ENCODE measurements around the gene GAL3ST3. TPM values are rescaled to one million over a fixed set of nuclear protein-coding genes. Genes with fewer than 3 reads are reported as not detected.
"Not testable (repeated sequence)": the region's sequence is repeated elsewhere in the genome, so short reads cannot be mapped to it uniquely, and the experiment has no call there.

Gene GAL3ST3
- polyA plus RNA-seq, 1 experiment = not detected

DNA sequence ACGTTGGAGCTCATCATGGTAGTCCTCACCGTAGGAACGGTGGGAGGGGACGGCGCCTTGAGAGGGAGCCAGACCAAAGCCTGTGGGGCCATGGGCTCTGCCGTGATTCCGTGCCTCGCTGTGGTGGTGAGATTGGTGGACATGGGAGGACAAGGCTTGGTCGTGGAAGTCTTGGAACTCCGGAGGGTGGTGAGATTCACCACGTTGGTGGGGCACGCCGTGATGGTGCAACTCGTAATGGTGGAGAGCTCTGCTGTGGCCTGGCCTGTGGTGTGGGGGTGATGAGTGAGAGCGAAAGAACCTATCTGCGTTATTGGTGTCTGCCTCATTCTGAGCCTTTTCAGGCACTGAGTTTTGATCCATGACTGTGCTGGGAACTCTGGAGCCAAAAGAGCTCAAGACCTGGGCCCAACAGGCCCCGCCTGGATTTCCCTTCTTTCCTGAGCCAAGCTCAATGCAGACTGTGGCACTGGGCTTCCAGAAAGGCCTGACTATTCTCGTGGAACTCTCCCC, 22.9 kb downstream of the GAL3ST3 start, which contains the start of gene CATSPER1:
TSS of gene CATSPER1 (minus strand) at position 463 of the 513 bp plus-strand sequence. CDS start at position 363, 100 bp downstream.
- H3K4me3 ChIP-seq (ENCODE audit: low read depth, low read length) = no peak within 1 kb of the TSS
- DNase-seq (ENCODE audit: low read depth) = no peak
- no peak for TF ChIP-seq CTCF (IDR thresholded peaks at IDR 0.05; ENCODE audit: insufficient read depth, low read depth, low read length)
- ChIA-PET CTCF (interaction anchor here (0.9 to 1.6 kb wide), 3 partner anchors 11 to 43 kb away, joined by 3 to 12 read pairs (median 3); no protein-coding TSS in a partner anchor), POLR2A (no interaction called here)
- H3K36me3 ChIP-seq (ENCODE audit: control insufficient read depth, insufficient read depth, low read length) = no peaks in the 10 kb centered on the region
- H3K27me3 ChIP-seq (ENCODE audit: control insufficient read depth, insufficient read depth, low read length) = no peaks in the 10 kb centered on the region

GRCh38 chr11:66023186-66023440, 25.8 kb downstream of the GAL3ST3 start:
- H3K27me3 ChIP-seq (ENCODE audit: control insufficient read depth, insufficient read depth, low read length); DNase-seq (ENCODE audit: low read depth); H3K4me3 ChIP-seq (ENCODE audit: low read depth, low read length); H3K36me3 ChIP-seq (ENCODE audit: control insufficient read depth, insufficient read depth, low read length); POLR2A ChIA-PET: not testable (repeated sequence)
- CTCF ChIA-PET = interaction anchor here (0.6 to 3.8 kb wide), 19 partner anchors 8 to 318 kb away, joined by 3 to 48 read pairs (median 7); partner anchors contain the start of genes BANF1, CST6, FIBP and KAT5

- no peaks in the 10 kb centered on the region for H3K27me3 ChIP-seq (ENCODE audit: control insufficient read depth, insufficient read depth, low read length)
- ChIA-PET POLR2A (interaction anchor here (0.6 kb wide), 1 partner anchor 11 kb away, joined by 5 read pairs; no protein-coding TSS in a partner anchor), CTCF (interaction anchor here (0.6 to 3.8 kb wide), 38 partner anchors 9 to 386 kb away, joined by 3 to 48 read pairs (median 4); partner anchors contain the start of genes BANF1, CCDC85B, CST6 and FIBP)
- peak; percentile 98 for TF ChIP-seq CTCF (IDR thresholded peaks at IDR 0.05; ENCODE audit: insufficient read depth, low read depth, low read length)
- H3K4me3 ChIP-seq (ENCODE audit: low read depth, low read length) = no peak overlapping the region
- no peak for DNase-seq (ENCODE audit: low read depth)
- no peaks in the 10 kb centered on the region for H3K36me3 ChIP-seq (ENCODE audit: control insufficient read depth, insufficient read depth, low read length)
Observed at GRCh38 chr11:66022401-66023185, 26.4 kb downstream of the GAL3ST3 start.

DNA sequence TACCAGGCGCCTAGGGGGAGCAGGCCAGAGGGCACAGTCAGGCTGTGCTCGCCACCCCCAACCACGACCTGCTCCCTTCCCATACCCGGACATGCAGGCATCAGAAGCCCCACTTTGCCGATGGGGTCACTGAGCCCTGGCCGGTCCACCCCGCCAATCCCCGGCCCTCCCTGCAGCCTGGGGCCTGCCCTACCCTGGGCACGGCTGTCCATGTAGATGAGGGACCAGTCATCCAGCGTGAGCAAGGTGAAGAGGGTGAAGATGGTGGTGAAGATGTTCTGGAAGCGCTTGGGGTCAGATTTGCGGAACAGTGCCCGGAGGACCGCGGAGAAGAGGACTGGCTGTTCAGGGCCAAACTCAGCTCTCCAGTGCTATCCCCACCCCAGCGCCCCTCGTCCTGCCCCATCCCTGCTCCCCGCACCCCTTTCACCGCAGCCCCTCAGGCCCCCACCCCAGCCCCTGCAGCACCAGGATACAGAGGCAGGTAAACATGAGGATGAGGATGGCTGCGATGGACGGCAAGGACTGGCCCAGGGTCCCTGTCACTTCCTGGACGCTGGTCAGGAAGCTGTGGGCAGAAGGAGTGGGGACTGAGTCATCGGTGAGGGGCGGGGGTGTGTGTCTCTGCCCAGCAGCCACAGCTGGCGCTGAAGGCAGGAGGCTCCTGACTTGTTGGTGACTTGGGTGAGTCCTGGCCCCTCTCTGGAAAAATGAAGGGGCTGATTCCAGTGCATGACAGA, 28.2 kb downstream of the GAL3ST3 start:
- H3K4me3 ChIP-seq (ENCODE audit: low read depth, low read length) = no peak overlapping the region
- ChIA-PET CTCF (interaction anchor here (0.6 to 2.6 kb wide), 5 partner anchors 9 to 137 kb away, joined by 3 to 26 read pairs (median 4); partner anchors contain the start of gene CST6), POLR2A (interaction anchor here (1.1 kb wide), 1 partner anchor 12 kb away, joined by 18 read pairs; no protein-coding TSS in a partner anchor)
- H3K27me3 ChIP-seq (ENCODE audit: control insufficient read depth, insufficient read depth, low read length) = no peaks in the 10 kb centered on the region
- no peaks in the 10 kb centered on the region for H3K36me3 ChIP-seq (ENCODE audit: control insufficient read depth, insufficient read depth, low read length)
- no peak for TF ChIP-seq CTCF (IDR thresholded peaks at IDR 0.05; ENCODE audit: insufficient read depth, low read depth, low read length)
- DNase-seq (ENCODE audit: low read depth) = no peak

GRCh38 chr11:66020212-66020611, 28.7 kb downstream of the GAL3ST3 start:
- ChIA-PET CTCF (interaction anchor here (0.7 to 1.6 kb wide), 3 partner anchors 18 to 136 kb away, joined by 3 to 4 read pairs (median 3); partner anchors contain the start of gene BANF1), POLR2A (interaction anchor here (0.6 to 1.1 kb wide), 2 partner anchors 11 to 315 kb away, joined by 3 to 18 read pairs; no protein-coding TSS in a partner anchor)
- no peak for DNase-seq (ENCODE audit: low read depth)
- no peak for TF ChIP-seq CTCF (IDR thresholded peaks at IDR 0.05; ENCODE audit: insufficient read depth, low read depth, low read length)
- Histone ChIP-seq H3K36me3 (ENCODE audit: control insufficient read depth, insufficient read depth, low read length) (no peaks in the 10 kb centered on the region), H3K4me3 (ENCODE audit: low read depth, low read length) (no peak overlapping the region), H3K27me3 (ENCODE audit: control insufficient read depth, insufficient read depth, low read length) (no peaks in the 10 kb centered on the region)

Data from BJ (cell line).